NT2/D1 (cell line): ENCODE data around the gene CHEK2.
"Not testable (repeated sequence)": the region's sequence is repeated elsewhere in the genome, so short reads cannot be mapped to it uniquely, and the experiment has no call there.

ENCODE experiments used
- DNase-seq: peaks from one replicate; pipeline ENCODE4 v3.0.0-alpha.2; 2011; ENCODE audit warnings: low read depth, low spot score
- H3K27me3 ChIP-seq: 2 replicates; pipeline ENCODE4 v1.6.0; 2011; ENCODE audit warnings: mild to moderate bottlenecking; ENCODE audit not compliant: insufficient read length, insufficient read depth
- H3K36me3 ChIP-seq: 2 replicates; pipeline ENCODE4 v1.6.1; 2011; ENCODE audit warnings: mild to moderate bottlenecking, low read length, mixed read lengths; ENCODE audit not compliant: insufficient read depth, insufficient read length
- H3K4me1 ChIP-seq: 2 replicates; pipeline ENCODE4 v1.5.1; 2011; ENCODE audit not compliant: insufficient read depth, insufficient read length
- H3K4me3 ChIP-seq: 2 replicates; pipeline ENCODE4 v1.5.1; 2011; ENCODE audit warnings: low read depth; ENCODE audit not compliant: insufficient read length
- H3K9ac ChIP-seq: 2 replicates; pipeline ENCODE4 v1.6.0; 2011; ENCODE audit warnings: low read depth; ENCODE audit not compliant: insufficient read length
- H3K9me3 ChIP-seq: 2 replicates; pipeline ENCODE4 v1.5.1; 2011; ENCODE audit warnings: mild to moderate bottlenecking, low read length; ENCODE audit not compliant: insufficient read depth
- SUZ12 ChIP-seq: IDR thresholded peaks from 2 replicates; pipeline ENCODE4 v1.6.1; 2011; ENCODE audit not compliant: insufficient read length, insufficient read depth; ENCODE audit errors: extremely low read depth
- YY1 ChIP-seq: IDR thresholded peaks from 2 replicates; pipeline ENCODE4 v1.6.1; 2011; ENCODE audit not compliant: insufficient read length, insufficient read depth
- ZNF274 ChIP-seq: IDR thresholded peaks from 2 replicates; pipeline ENCODE4 v1.6.1; 2011; ENCODE audit warnings: mild to moderate bottlenecking, low read depth, low read length

CHEK2 gene

GRCh38 chr22:28706845-28707244, 34.8 kb downstream of the CHEK2 start:
- TF ChIP-seq ZNF274 (no peak), YY1 (no peak), SUZ12 (no peak)
- peaks cover 16% of the 10 kb centered on the region for H3K36me3 ChIP-seq
- H3K4me3 ChIP-seq = no peak overlapping the region
- no peak overlapping the region for H3K9ac ChIP-seq
- H3K9me3 ChIP-seq = no peaks in the 10 kb centered on the region
- no peaks in the 10 kb centered on the region for H3K27me3 ChIP-seq
- DNase-seq = no peak
- no peaks in the 10 kb centered on the region for H3K4me1 ChIP-seq

GRCh38 chr22:28703436-28703835, 38.2 kb downstream of the CHEK2 start:
- H3K4me1 ChIP-seq = no peaks in the 10 kb centered on the region
- H3K9ac ChIP-seq = no peak overlapping the region
- H3K27me3 ChIP-seq = no peaks in the 10 kb centered on the region
- no peaks in the 10 kb centered on the region for H3K9me3 ChIP-seq
- TF ChIP-seq ZNF274 = no peak
- no peak for TF ChIP-seq YY1
- TF ChIP-seq SUZ12 = no peak
- H3K36me3 ChIP-seq = peaks cover 23% of the 10 kb centered on the region
- DNase-seq = no peak
- no peak overlapping the region for H3K4me3 ChIP-seq

- H3K4me3 ChIP-seq = no peak overlapping the region
- peaks cover 23% of the 10 kb centered on the region for H3K36me3 ChIP-seq
- no peaks in the 10 kb centered on the region for H3K27me3 ChIP-seq
- H3K9ac ChIP-seq = no peak overlapping the region
- no peak for DNase-seq
- TF ChIP-seq YY1 (no peak), SUZ12 (no peak), ZNF274 (no peak)
- H3K4me1 ChIP-seq = no peaks in the 10 kb centered on the region
- no peaks in the 10 kb centered on the region for H3K9me3 ChIP-seq
Observed at GRCh38 chr22:28702891-28703290, 38.7 kb downstream of the CHEK2 start.

GRCh38 chr22:28693041-28693760, 48.4 kb downstream of the CHEK2 start:
- not testable (repeated sequence) for H3K36me3 ChIP-seq, H3K9me3 ChIP-seq, H3K27me3 ChIP-seq, DNase-seq, H3K4me3 ChIP-seq, H3K9ac ChIP-seq, H3K4me1 ChIP-seq

GRCh38 chr22:28689796-28690195, 51.8 kb downstream of the CHEK2 start:
- not testable (repeated sequence) for H3K4me3 ChIP-seq, H3K9me3 ChIP-seq, DNase-seq, H3K9ac ChIP-seq, H3K36me3 ChIP-seq, H3K4me1 ChIP-seq, H3K27me3 ChIP-seq

GRCh38 chr22:28682966-28683365, 58.7 kb downstream of the CHEK2 start:
- not testable (repeated sequence) for H3K9ac ChIP-seq, DNase-seq, H3K4me1 ChIP-seq, H3K9me3 ChIP-seq, H3K4me3 ChIP-seq, H3K27me3 ChIP-seq, H3K36me3 ChIP-seq

- H3K9me3 ChIP-seq, H3K9ac ChIP-seq, H3K27me3 ChIP-seq, H3K4me3 ChIP-seq, H3K4me1 ChIP-seq, H3K36me3 ChIP-seq, DNase-seq: not testable (repeated sequence)
Observed at GRCh38 chr22:28680813-28681490, 60.7 kb downstream of the CHEK2 start.

- not testable (repeated sequence) for H3K27me3 ChIP-seq, H3K36me3 ChIP-seq, DNase-seq, H3K9me3 ChIP-seq, H3K4me1 ChIP-seq
- Histone ChIP-seq H3K4me3 (peak within 1 kb of the TSS; percentile 70), H3K9ac (peak within 1 kb of the TSS; percentile 72)
Observed at GRCh38 chr22:28679611-28680287, 61.9 kb downstream of the CHEK2 start, which contains the start of gene TTC28. Gene TTC28 (minus strand): TSS chr22:28679840. CDS start chr22:28679723, 117 bp downstream.

- DNase-seq, H3K36me3 ChIP-seq, H3K27me3 ChIP-seq, H3K9me3 ChIP-seq, H3K4me1 ChIP-seq: not testable (repeated sequence)
- Histone ChIP-seq H3K9ac (peak overlapping the region; percentile 72), H3K4me3 (peak overlapping the region; percentile 70)
Observed at GRCh38 chr22:28678778-28679610, 62.6 kb downstream of the CHEK2 start.

- H3K4me3 ChIP-seq, H3K4me1 ChIP-seq, H3K9ac ChIP-seq, H3K36me3 ChIP-seq, H3K27me3 ChIP-seq, DNase-seq, H3K9me3 ChIP-seq: not testable (repeated sequence)
Observed at GRCh38 chr22:28678170-28678569, 63.5 kb downstream of the CHEK2 start.
